Measurements from ENCODE around the gene CACNB2.

CACNB2 gene

GRCh38 chr10:18523858-18524257, 383.6 kb downstream of the CACNB2 start:
- H3K27me3 ChIP-seq, result no peaks in the 10 kb centered on the region
- H3K36me3 ChIP-seq, result peaks cover 10 to 26% (median 13%) of the 10 kb centered on the region in 3 donors
- H3K4me1 ChIP-seq, result peaks cover 0 to 8% (median 1%) of the 10 kb centered on the region in 4 donors
- intact Hi-C loops (cut with DNase I; ENCODE audit: low total_unique reads), result no loop called here
- DNase-seq, result no peak
- no peaks in the 10 kb centered on the region for H3K9me3 ChIP-seq
- H3K4me3 ChIP-seq, result no peak overlapping the region
- no peak for TF ChIP-seq CTCF (IDR thresholded peaks at IDR 0.05)
- no peak overlapping the region for H3K27ac ChIP-seq

- H3K4me1 ChIP-seq, result peaks cover 0 to 8% (median 1%) of the 10 kb centered on the region in 4 donors
- no peak for TF ChIP-seq CTCF (IDR thresholded peaks at IDR 0.05)
- intact Hi-C loops (cut with DNase I; ENCODE audit: low total_unique reads), result no loop called here
Observed at GRCh38 chr10:18527687-18528086, 387.5 kb downstream of the CACNB2 start.

GRCh38 chr10:18528292-18528691, 388.1 kb downstream of the CACNB2 start:
- Histone ChIP-seq H3K4me1 (peaks cover 0 to 5% (median under 1%) of the 10 kb centered on the region in 4 donors), H3K4me3 (no peak overlapping the region), H3K36me3 (peaks cover 0 to 6% (median 0%) of the 10 kb centered on the region in 3 donors), H3K27me3 (no peaks in the 10 kb centered on the region), H3K27ac (no peak overlapping the region), H3K9me3 (no peaks in the 10 kb centered on the region)
- DNase-seq, result no peak
- intact Hi-C loops (cut with DNase I; ENCODE audit: low total_unique reads), result no loop called here
- TF ChIP-seq CTCF (IDR thresholded peaks at IDR 0.05), result no peak

More at GRCh38 chr10:18527687-18528086, 387.5 kb downstream of the CACNB2 start:
- Histone ChIP-seq H3K4me3 (no peak overlapping the region), H3K27ac (no peak overlapping the region), H3K9me3 (no peaks in the 10 kb centered on the region), H3K27me3 (no peaks in the 10 kb centered on the region), H3K36me3 (peaks cover 0 to 6% (median 0%) of the 10 kb centered on the region in 3 donors)
- no peak for DNase-seq

- Histone ChIP-seq H3K4me3 (no peak overlapping the region), H3K36me3 (peaks cover 18 to 32% (median 20%) of the 10 kb centered on the region in 3 donors), H3K27me3 (no peaks in the 10 kb centered on the region), H3K4me1 (no peaks in the 10 kb centered on the region), H3K9me3 (no peaks in the 10 kb centered on the region), H3K27ac (no peak overlapping the region)
- no peak for DNase-seq
- TF ChIP-seq CTCF (IDR thresholded peaks at IDR 0.05), result no peak
- intact Hi-C loops (cut with DNase I; ENCODE audit: low total_unique reads), result no loop called here
Observed at GRCh38 chr10:18532881-18533535, 392.8 kb downstream of the CACNB2 start.

- peaks cover 26 to 41% (median 28%) of the 10 kb centered on the region in 3 donors for H3K36me3 ChIP-seq
- no peak for DNase-seq
Observed at GRCh38 chr10:18533896-18534295, 393.7 kb downstream of the CACNB2 start.

More at GRCh38 chr10:18533896-18534295, 393.7 kb downstream of the CACNB2 start:
- Histone ChIP-seq H3K4me3 (no peak overlapping the region), H3K9me3 (no peaks in the 10 kb centered on the region), H3K27ac (no peak overlapping the region), H3K4me1 (no peaks in the 10 kb centered on the region), H3K27me3 (no peaks in the 10 kb centered on the region)
- intact Hi-C loops (cut with DNase I; ENCODE audit: low total_unique reads), result no loop called here
- no peak for TF ChIP-seq CTCF (IDR thresholded peaks at IDR 0.05)
